ENCODE data around the gene KRT34. TPM values are rescaled to one million over a fixed set of nuclear protein-coding genes. Genes with fewer than 3 reads are reported as not detected.

Gene KRT34
- total RNA-seq, 1 donor from 2014 or later: 19.5 TPM

GRCh38 chr17:41332239-41332638 is 49.9 kb downstream of the KRT34 start:
- DNase-seq: no peak

GRCh38 chr17:41331606-41332005 is 50.5 kb downstream of the KRT34 start:
- DNase-seq: no peak

GRCh38 chr17:41329279-41329948 is 52.7 kb downstream of the KRT34 start:
- no peak for DNase-seq

DNA sequence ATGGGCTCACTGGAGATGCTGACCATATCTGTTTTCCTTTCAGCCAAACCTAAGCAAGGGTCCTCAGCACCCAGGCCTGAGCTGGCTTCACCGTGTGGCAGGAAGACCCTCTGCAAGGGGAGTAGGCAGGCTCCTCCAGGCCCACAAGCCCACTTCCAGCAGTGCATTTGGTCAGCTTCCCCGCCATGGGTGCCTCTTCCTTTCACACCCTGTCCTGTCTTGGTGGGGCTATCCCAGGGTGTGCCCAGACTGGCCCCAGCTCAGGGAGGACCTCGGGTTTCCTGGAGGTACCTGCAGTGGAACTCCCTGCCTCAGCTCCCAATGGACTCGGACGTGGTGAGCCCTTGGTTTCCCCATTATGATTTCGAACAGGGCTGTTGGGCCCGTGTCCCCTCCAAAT is 53.9 kb downstream of the KRT34 start:
- no peak for DNase-seq

Other genes starting within 250 kb of the KRT34 start
- 4.0 TPM for gene KRTAP4-6, start 241.8 kb downstream of the KRT34 start, total RNA-seq
- gene KRTAP4-5, start 232.5 kb downstream of the KRT34 start, total RNA-seq: 1.3 TPM
- gene KRTAP4-4, start 221.6 kb downstream of the KRT34 start, total RNA-seq: 2.2 TPM
- gene KRTAP4-3, start 214.1 kb downstream of the KRT34 start, total RNA-seq: 2.0 TPM
- 1.1 TPM for gene KRTAP4-2, start 204.1 kb downstream of the KRT34 start, total RNA-seq
- 3.6 TPM for gene KRTAP4-1, start 197.4 kb downstream of the KRT34 start, total RNA-seq
- gene KRTAP9-1, start 192.4 kb downstream of the KRT34 start, total RNA-seq: not detected
- 6.3 TPM for gene KRTAP9-2, start 155.7 kb downstream of the KRT34 start, total RNA-seq
- gene KRTAP9-3, start 149.9 kb downstream of the KRT34 start, total RNA-seq: 7.3 TPM
- gene KRTAP9-8, start 144.3 kb downstream of the KRT34 start, total RNA-seq: 8.5 TPM
- 6.5 TPM for gene KRTAP9-4, start 132.6 kb downstream of the KRT34 start, total RNA-seq
- 2.6 TPM for gene KRTAP9-9, start 126.9 kb downstream of the KRT34 start, total RNA-seq
- not detected for gene KRTAP9-6, start 116.9 kb downstream of the KRT34 start, total RNA-seq
- not detected for gene KRTAP9-7, start 106.6 kb downstream of the KRT34 start, total RNA-seq
- gene KRTAP29-1, start 79.5 kb downstream of the KRT34 start, total RNA-seq: 0.39 TPM
- 4.5 TPM for gene KRTAP16-1, start 73.0 kb downstream of the KRT34 start, total RNA-seq
- 7.9 TPM for gene KRTAP17-1, start 66.6 kb downstream of the KRT34 start, total RNA-seq
- gene KRT33A, start 31.5 kb downstream of the KRT34 start, total RNA-seq: 22.0 TPM
- gene KRT33B, start 12.5 kb downstream of the KRT34 start, total RNA-seq: 7.7 TPM
- 52.1 TPM for gene KRT31, start 15.3 kb upstream of the KRT34 start, total RNA-seq
- gene KRT37, start 42.3 kb upstream of the KRT34 start, total RNA-seq: 0.99 TPM
- gene KRT38, start 58.7 kb upstream of the KRT34 start, total RNA-seq: 7.2 TPM
- 28.0 TPM for gene KRT32, start 85.1 kb upstream of the KRT34 start, total RNA-seq
- gene KRT35, start 98.8 kb upstream of the KRT34 start, total RNA-seq: 31.5 TPM
- 1.9 TPM for gene KRT36, start 107.6 kb upstream of the KRT34 start, total RNA-seq
- 2.9 TPM for gene KRT13, start 123.3 kb upstream of the KRT34 start, total RNA-seq
- 348 TPM for gene KRT15, start 136.6 kb upstream of the KRT34 start, total RNA-seq
- 75.9 TPM for gene KRT19, start 146.0 kb upstream of the KRT34 start, total RNA-seq
- 0.79 TPM for gene KRT9, start 189.8 kb upstream of the KRT34 start, total RNA-seq
- 763 TPM for gene KRT14, start 204.6 kb upstream of the KRT34 start, total RNA-seq
- gene KRT16, start 230.5 kb upstream of the KRT34 start, total RNA-seq: 142 TPM
- gene KRT17, start 242.3 kb upstream of the KRT34 start, total RNA-seq: 1,205 TPM

All from skin of body (tissue), 2 donors.